HG02885 (cell line): ENCODE data around the gene CAPN13.

Experiments used
- ATAC-seq: cut with Tn5 transposase; IDR thresholded peaks from one replicate; pipeline ENCODE4 v1.9.1; 2021; ENCODE audit warnings: mild to moderate bottlenecking; ENCODE audit not compliant: unreplicated experiment, poor library complexity

CAPN13 gene

GRCh38 chr2:30807249-30807648, at the start of gene CAPN13:
TSS of gene CAPN13 (minus strand) at chr2:30807446. CDS start at chr2:30787325, 20,121 bp downstream.
- ATAC-seq = no peak

- ATAC-seq = no peak
Observed at GRCh38 chr2:30847841-30848240, 40.6 kb upstream of the CAPN13 start.

- no peak for ATAC-seq
Observed at GRCh38 chr2:30847329-30847728, 40.1 kb upstream of the CAPN13 start.

- no peak for ATAC-seq
Observed at GRCh38 chr2:30828586-30828985, 21.3 kb upstream of the CAPN13 start.

GRCh38 chr2:30826916-30827315, 19.7 kb upstream of the CAPN13 start:
- ATAC-seq = no peak

- no peak for ATAC-seq
Observed at GRCh38 chr2:30826481-30826880, 19.2 kb upstream of the CAPN13 start.

- ATAC-seq = no peak
Observed at GRCh38 chr2:30823452-30823851, 16.2 kb upstream of the CAPN13 start.

GRCh38 chr2:30821960-30822359, 14.7 kb upstream of the CAPN13 start:
- no peak for ATAC-seq

GRCh38 chr2:30820381-30821055, 13.3 kb upstream of the CAPN13 start:
- ATAC-seq = no peak

GRCh38 chr2:30809938-30810337, 2.7 kb upstream of the CAPN13 start:
- no peak for ATAC-seq

- no peak for ATAC-seq
Observed at GRCh38 chr2:30808695-30809094, 1.4 kb upstream of the CAPN13 start.

- ATAC-seq = no peak
Observed at GRCh38 chr2:30803281-30803680, 4.0 kb downstream of the CAPN13 start.

- ATAC-seq = no peak
Observed at GRCh38 chr2:30802611-30803010, 4.6 kb downstream of the CAPN13 start.

GRCh38 chr2:30801821-30802455, 5.3 kb downstream of the CAPN13 start:
- ATAC-seq = no peak

- no peak for ATAC-seq
Observed at GRCh38 chr2:30800159-30800558, 7.1 kb downstream of the CAPN13 start.

- ATAC-seq = no peak
Observed at GRCh38 chr2:30799366-30799765, 7.9 kb downstream of the CAPN13 start.

GRCh38 chr2:30798536-30798991, 8.7 kb downstream of the CAPN13 start:
- ATAC-seq = no peak

GRCh38 chr2:30797381-30798015, 9.7 kb downstream of the CAPN13 start:
- ATAC-seq = no peak

GRCh38 chr2:30796699-30797098, 10.5 kb downstream of the CAPN13 start:
- ATAC-seq = no peak

GRCh38 chr2:30792521-30792920, 14.7 kb downstream of the CAPN13 start:
- no peak for ATAC-seq

- ATAC-seq = no peak
Observed at GRCh38 chr2:30790879-30791278, 16.4 kb downstream of the CAPN13 start.
